Measurements from ENCODE around the gene HEXIM2. TPM values are rescaled to one million over a fixed set of nuclear protein-coding genes. Genes with fewer than 3 reads are reported as not detected.
A peak's percentile ranks its signal among the peaks of the same experiment; 100 is the strongest.

HEXIM2 gene
- polyA plus RNA-seq, 1 of the 3 experiments (the other 2 are of a cell fraction), result 9.3 TPM

DNA sequence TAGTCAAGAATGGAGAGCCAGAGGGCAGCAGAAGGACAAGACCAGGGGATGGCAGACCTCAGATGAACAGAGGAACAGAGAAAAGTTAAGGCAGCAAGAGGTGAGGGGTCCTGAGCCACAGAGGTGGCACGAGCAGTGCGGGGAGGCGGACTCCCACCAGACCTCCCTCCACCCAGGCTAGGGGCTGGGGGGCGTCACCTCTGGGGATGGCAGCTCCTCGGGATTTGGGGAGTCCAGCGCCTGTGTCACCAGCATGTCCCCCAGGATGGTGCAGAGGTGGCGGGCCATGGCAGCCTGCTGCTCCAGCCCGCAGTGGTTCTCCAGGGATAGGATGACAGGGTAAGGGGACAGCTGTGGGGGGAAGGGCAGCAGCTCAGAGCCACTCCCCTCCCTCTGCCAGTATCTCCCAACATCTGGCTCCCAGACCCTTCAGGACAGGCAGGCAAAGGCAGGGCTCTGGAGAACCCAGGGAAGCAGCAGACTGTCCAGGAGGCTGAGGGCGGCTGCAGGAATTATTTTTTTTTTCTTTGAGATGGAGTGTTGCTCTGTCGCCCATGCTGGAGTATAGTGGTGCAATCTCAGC, 45.1 kb upstream of the HEXIM2 start:
- CTCF ChIA-PET, result interaction anchor here (0.7 to 9.1 kb wide), 7 partner anchors 15 to 102 kb away, joined by 3 to 169 read pairs (median 5); partner anchors contain the start of genes ACBD4 and PLCD3
- no peaks in the 10 kb centered on the region for H3K9me3 ChIP-seq
- WGBS (ENCODE audit: low lambda C conversion rate), result 90% methylated on average over 5 of the region's 10 CpGs
- no peak overlapping the region for H3K4me3 ChIP-seq (ENCODE audit: low read depth in 2 of 2, low read length in 1 of 2)
- no peak overlapping the region; a peak in 1 of 4 replicates for H3K27ac ChIP-seq (ENCODE audit: low read depth in 2 of 2, low read length in 1 of 2)
- H3K9me2 ChIP-seq, result no peaks in the 10 kb centered on the region
- peaks cover under 1% of the 10 kb centered on the region for H3F3A ChIP-seq (replicated peaks; ENCODE audit: insufficient read depth)
- peak; percentile 60; the same call in 1 of the 2 replicates for TF ChIP-seq GATA2 (CRISPR knock-in tag; IDR thresholded peaks at IDR 0.05)
- peak; percentile 92 for TF ChIP-seq CHD2 (IDR thresholded peaks at IDR 0.05; ENCODE audit: low read length, partially characterized antibody)
- peak; percentile 28; the same call in 1 of the 2 replicates for TF ChIP-seq TCF12 (IDR thresholded peaks at IDR 0.05)
- TF ChIP-seq FOXJ3 (CRISPR knock-in tag; IDR thresholded peaks at IDR 0.05), result no peak
- TF ChIP-seq TAF1 (IDR thresholded peaks at IDR 0.05; ENCODE audit: borderline replicate concordance, low read depth, low read length), result no peak
- TF ChIP-seq RCOR1 (IDR thresholded peaks at IDR 0.05; ENCODE audit: low read length), result peak; percentile 63; the same call in 1 of the 2 replicates
- no peak overlapping the region for H2AFZ ChIP-seq (ENCODE audit: low read depth)
- H3K9ac ChIP-seq, result no peak overlapping the region
- POLR2A ChIA-PET, result interaction anchor here (1.0 kb wide), 1 partner anchor 10 kb away, joined by 5 read pairs; no protein-coding TSS in a partner anchor
- H3K27me3 ChIP-seq (ENCODE audit: insufficient read depth), result no peaks in the 10 kb centered on the region
- H3K4me2 ChIP-seq, result no peak overlapping the region; the same call in 1 of the 2 replicates
- H4K20me1 ChIP-seq (ENCODE audit: insufficient read depth), result no peaks in the 10 kb centered on the region
- H3K36me3 ChIP-seq (replicated peaks in 1 of 2; ENCODE audit: control insufficient read depth in 1 of 2, insufficient read depth in 2 of 2, low read length in 1 of 2), result peaks cover 5 to 23% of the 10 kb centered on the region in 2 experiments
- H3K79me2 ChIP-seq (ENCODE audit: insufficient read depth), result peaks cover 2% of the 10 kb centered on the region; the same call in 1 of the 2 replicates
- DNase-seq, result peak; percentile 92
- peaks cover 0 to 28% of the 10 kb centered on the region in 2 experiments; a peak in 1 of 4 replicates for H3K4me1 ChIP-seq (ENCODE audit: control insufficient read depth in 1 of 2, insufficient read depth in 2 of 2, low read depth in 1 of 2, low read length in 1 of 2)

DNA sequence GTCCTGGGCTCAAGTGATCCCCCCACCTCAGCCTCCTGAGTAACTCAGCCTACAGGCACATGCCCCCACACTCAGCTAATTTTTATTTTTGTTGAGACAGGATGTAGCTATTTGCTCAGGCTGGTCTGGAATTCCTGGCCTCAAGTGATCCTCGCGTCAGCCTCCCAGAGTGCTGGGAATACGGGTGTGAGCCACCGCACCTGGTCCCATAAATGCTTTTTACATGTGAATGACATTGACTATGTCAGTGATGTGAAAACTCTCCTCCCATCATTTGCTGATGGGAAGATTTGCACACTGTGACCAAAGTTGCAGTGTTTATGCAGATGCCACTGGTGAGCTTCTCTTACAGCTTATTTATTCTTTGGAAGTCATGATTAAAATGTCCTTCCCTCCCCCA, 44.3 kb upstream of the HEXIM2 start:
- Histone ChIP-seq H3K79me2 (ENCODE audit: insufficient read depth) (peaks cover 11% of the 10 kb centered on the region), H3K4me3 (ENCODE audit: low read depth in 2 of 2, low read length in 1 of 2) (no peak overlapping the region), H3K36me3 (replicated peaks in 1 of 2; ENCODE audit: control insufficient read depth in 1 of 2, insufficient read depth in 2 of 2, low read length in 1 of 2) (peaks cover 5 to 20% of the 10 kb centered on the region in 2 experiments), H3K9me2 (no peaks in the 10 kb centered on the region), H3K4me1 (ENCODE audit: control insufficient read depth in 1 of 2, insufficient read depth in 2 of 2, low read depth in 1 of 2, low read length in 1 of 2) (peaks cover 0 to 28% of the 10 kb centered on the region in 2 experiments; a peak in 1 of 4 replicates), H3K9ac (no peak overlapping the region), H2AFZ (ENCODE audit: low read depth) (no peak overlapping the region), H3F3A (replicated peaks; ENCODE audit: insufficient read depth) (no peaks in the 10 kb centered on the region), H3K4me2 (no peak overlapping the region), H4K20me1 (ENCODE audit: insufficient read depth) (no peaks in the 10 kb centered on the region), H3K9me3 (no peaks in the 10 kb centered on the region), H3K27me3 (ENCODE audit: insufficient read depth) (no peaks in the 10 kb centered on the region), H3K27ac (ENCODE audit: low read depth in 2 of 2, low read length in 1 of 2) (no peak overlapping the region)
- ChIA-PET POLR2A (no interaction called here), CTCF (interaction anchor here (0.9 to 9.1 kb wide), 8 partner anchors 12 to 198 kb away, joined by 3 to 169 read pairs (median 4); partner anchors contain the start of genes ACBD4 and PLCD3)
- 89% methylated on average over 4 of the region's 4 CpGs for WGBS (ENCODE audit: low lambda C conversion rate)
- no peak for TF ChIP-seq TCF12 (IDR thresholded peaks at IDR 0.05)
- TF ChIP-seq, protein P1, sequence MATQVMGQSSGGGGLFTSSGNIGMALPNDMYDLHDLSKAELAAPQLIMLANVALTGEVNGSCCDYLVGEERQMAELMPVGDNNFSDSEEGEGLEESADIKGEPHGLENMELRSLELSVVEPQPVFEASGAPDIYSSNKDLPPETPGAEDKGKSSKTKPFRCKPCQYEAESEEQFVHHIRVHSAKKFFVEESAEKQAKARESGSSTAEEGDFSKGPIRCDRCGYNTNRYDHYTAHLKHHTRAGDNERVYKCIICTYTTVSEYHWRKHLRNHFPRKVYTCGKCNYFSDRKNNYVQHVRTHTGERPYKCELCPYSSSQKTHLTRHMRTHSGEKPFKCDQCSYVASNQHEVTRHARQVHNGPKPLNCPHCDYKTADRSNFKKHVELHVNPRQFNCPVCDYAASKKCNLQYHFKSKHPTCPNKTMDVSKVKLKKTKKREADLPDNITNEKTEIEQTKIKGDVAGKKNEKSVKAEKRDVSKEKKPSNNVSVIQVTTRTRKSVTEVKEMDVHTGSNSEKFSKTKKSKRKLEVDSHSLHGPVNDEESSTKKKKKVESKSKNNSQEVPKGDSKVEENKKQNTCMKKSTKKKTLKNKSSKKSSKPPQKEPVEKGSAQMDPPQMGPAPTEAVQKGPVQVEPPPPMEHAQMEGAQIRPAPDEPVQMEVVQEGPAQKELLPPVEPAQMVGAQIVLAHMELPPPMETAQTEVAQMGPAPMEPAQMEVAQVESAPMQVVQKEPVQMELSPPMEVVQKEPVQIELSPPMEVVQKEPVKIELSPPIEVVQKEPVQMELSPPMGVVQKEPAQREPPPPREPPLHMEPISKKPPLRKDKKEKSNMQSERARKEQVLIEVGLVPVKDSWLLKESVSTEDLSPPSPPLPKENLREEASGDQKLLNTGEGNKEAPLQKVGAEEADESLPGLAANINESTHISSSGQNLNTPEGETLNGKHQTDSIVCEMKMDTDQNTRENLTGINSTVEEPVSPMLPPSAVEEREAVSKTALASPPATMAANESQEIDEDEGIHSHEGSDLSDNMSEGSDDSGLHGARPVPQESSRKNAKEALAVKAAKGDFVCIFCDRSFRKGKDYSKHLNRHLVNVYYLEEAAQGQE (IDR thresholded peaks at IDR 0.05; ENCODE audit: low read depth, low read length), result no peak
- TF ChIP-seq, protein P2, sequence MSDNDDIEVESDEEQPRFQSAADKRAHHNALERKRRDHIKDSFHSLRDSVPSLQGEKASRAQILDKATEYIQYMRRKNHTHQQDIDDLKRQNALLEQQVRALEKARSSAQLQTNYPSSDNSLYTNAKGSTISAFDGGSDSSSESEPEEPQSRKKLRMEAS (IDR thresholded peaks at IDR 0.05; ENCODE audit: low read depth), result no peak
- no peak for DNase-seq
